GM21723 (cell line): ENCODE results near the gene ANKRD11.
"Not testable (repeated sequence)": the region's sequence is repeated elsewhere in the genome, so short reads cannot be mapped to it uniquely, and the experiment has no call there.

ENCODE experiments used
- ATAC-seq: cut with Tn5 transposase; IDR thresholded peaks from one replicate; pipeline ENCODE4 v1.9.1; 2021; ENCODE audit warnings: mild to moderate bottlenecking, moderate library complexity; ENCODE audit not compliant: unreplicated experiment

Gene ANKRD11

GRCh38 chr16:89388536-89388935, 101.8 kb downstream of the ANKRD11 start:
- no peak for ATAC-seq

GRCh38 chr16:89386306-89387185, 103.8 kb downstream of the ANKRD11 start:
- no peak for ATAC-seq

- no peak for ATAC-seq
Measured at GRCh38 chr16:89385712-89386111, 104.6 kb downstream of the ANKRD11 start.

GRCh38 chr16:89384282-89384681, 106.1 kb downstream of the ANKRD11 start:
- no peak for ATAC-seq

GRCh38 chr16:89383095-89384003, 107.0 kb downstream of the ANKRD11 start:
- ATAC-seq, result no peak

GRCh38 chr16:89382555-89382954, 107.8 kb downstream of the ANKRD11 start:
- not testable (repeated sequence) for ATAC-seq

- no peak for ATAC-seq
Measured at GRCh38 chr16:89381788-89382187, 108.6 kb downstream of the ANKRD11 start.

GRCh38 chr16:89380681-89381080, 109.7 kb downstream of the ANKRD11 start:
- no peak for ATAC-seq

GRCh38 chr16:89378947-89379771, 111.2 kb downstream of the ANKRD11 start:
- ATAC-seq, result no peak

- no peak for ATAC-seq
Measured at GRCh38 chr16:89377453-89377848, 112.9 kb downstream of the ANKRD11 start.

- no peak for ATAC-seq
Measured at GRCh38 chr16:89376812-89377452, 113.4 kb downstream of the ANKRD11 start.

- ATAC-seq, result no peak
Measured at GRCh38 chr16:89375686-89376085, 114.7 kb downstream of the ANKRD11 start.

GRCh38 chr16:89375021-89375420, 115.3 kb downstream of the ANKRD11 start:
- ATAC-seq, result no peak

GRCh38 chr16:89374393-89374960, 115.9 kb downstream of the ANKRD11 start:
- ATAC-seq, result no peak

- no peak for ATAC-seq
Measured at GRCh38 chr16:89373355-89374110, 116.8 kb downstream of the ANKRD11 start.

- ATAC-seq, result no peak
Measured at GRCh38 chr16:89371968-89372634, 118.3 kb downstream of the ANKRD11 start.

GRCh38 chr16:89371386-89371785, 119.0 kb downstream of the ANKRD11 start:
- no peak for ATAC-seq

- no peak for ATAC-seq
Measured at GRCh38 chr16:89370601-89371000, 119.8 kb downstream of the ANKRD11 start.

- ATAC-seq, result no peak
Measured at GRCh38 chr16:89370081-89370511, 120.3 kb downstream of the ANKRD11 start.
